ENCODE results near the gene GNAZ. TPM values are rescaled to one million over a fixed set of nuclear protein-coding genes. Genes with fewer than 3 reads are reported as not detected.

Gene GNAZ
- total and polyA plus RNA-seq, 9 donors: 7.2 to 40.8 (median 15.3) TPM

DNA sequence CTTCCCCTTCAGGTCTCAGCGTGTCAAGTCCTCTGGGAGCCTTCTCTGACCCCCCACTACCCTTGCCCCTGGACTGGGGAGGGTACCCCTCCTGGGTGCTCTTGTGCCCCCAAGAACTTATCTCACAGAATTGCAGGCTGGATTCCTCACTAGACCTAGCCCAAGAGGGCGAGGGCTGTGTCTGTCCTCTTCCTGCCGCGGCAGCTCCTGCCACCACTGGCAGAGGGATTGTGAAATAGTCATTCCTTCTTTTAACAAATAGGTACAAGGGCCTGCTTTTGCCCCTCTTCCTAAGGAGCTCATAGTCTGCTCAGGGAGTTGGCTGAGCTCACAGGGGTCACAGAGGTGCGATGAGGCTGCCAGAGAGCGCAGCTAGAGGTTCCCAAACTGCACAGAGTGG lies 80.4 kb downstream of the GNAZ start:
- H3K9me3 ChIP-seq: no peaks in the 10 kb centered on the region
- no peaks in the 10 kb centered on the region for H3K36me3 ChIP-seq
- no peak overlapping the region for H3K27ac ChIP-seq

DNA sequence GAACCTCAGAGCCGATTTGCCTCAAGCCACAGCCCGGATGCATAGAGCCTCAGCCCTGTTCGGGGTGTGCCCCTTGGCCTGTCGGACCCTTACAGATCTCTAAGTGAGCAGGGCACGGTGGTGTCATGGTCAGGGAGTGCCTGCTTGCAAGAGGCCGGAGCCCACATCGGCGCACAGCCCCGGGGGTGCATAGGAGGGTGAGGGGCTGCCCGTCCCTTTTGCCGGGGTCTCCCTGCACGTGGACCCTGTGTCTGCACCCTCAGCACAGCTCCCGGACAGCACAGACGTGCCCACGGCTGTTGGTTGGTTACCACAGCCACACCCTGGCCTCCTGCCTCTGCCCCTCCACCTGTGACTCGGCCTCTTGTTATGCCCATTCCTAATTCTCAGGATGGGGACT lies 81.5 kb downstream of the GNAZ start:
- intact Hi-C loops (cut with DNase I): no loop called here
- H3K27me3 ChIP-seq: no peaks in the 10 kb centered on the region
- no peak for TF ChIP-seq EP300 (IDR thresholded peaks at IDR 0.05)
- TF ChIP-seq POLR2A (IDR thresholded peaks at IDR 0.05): no peak
- TF ChIP-seq CTCF (IDR thresholded peaks at IDR 0.05): no peak
- DNase-seq: no peak
- no peak overlapping the region for H3K27ac ChIP-seq
- no peak overlapping the region for H3K4me3 ChIP-seq
- H3K9me3 ChIP-seq: no peaks in the 10 kb centered on the region
- H3K4me1 ChIP-seq (ENCODE audit: insufficient read depth): no peaks in the 10 kb centered on the region
- H3K36me3 ChIP-seq: no peaks in the 10 kb centered on the region
- 91 to 98% (median 93%) methylated on average over 9 to 16 of the region's 16 CpGs for WGBS, 3 donors

More for the DNA sequence above, 80.4 kb downstream of the GNAZ start:
- no peaks in the 10 kb centered on the region for H3K27me3 ChIP-seq
- intact Hi-C loops (cut with DNase I): no loop called here
- WGBS, 3 donors: 93 to 96% (median 94%) methylated on average over 6 of the region's 6 CpGs
- TF ChIP-seq EP300 (IDR thresholded peaks at IDR 0.05) (no peak), CTCF (IDR thresholded peaks at IDR 0.05) (no peak), POLR2A (IDR thresholded peaks at IDR 0.05) (no peak)
- no peak overlapping the region for H3K4me3 ChIP-seq
- no peaks in the 10 kb centered on the region for H3K4me1 ChIP-seq (ENCODE audit: insufficient read depth)
- DNase-seq: no peak

- TF ChIP-seq CTCF (IDR thresholded peaks at IDR 0.05) (no peak), EP300 (IDR thresholded peaks at IDR 0.05) (no peak), POLR2A (IDR thresholded peaks at IDR 0.05) (no peak)
- WGBS, 3 donors: 87 to 90% (median 88%) methylated on average over 19 of the region's 19 CpGs
- intact Hi-C loops (cut with DNase I): no loop called here
- Histone ChIP-seq H3K4me3 (no peak overlapping the region), H3K27me3 (no peaks in the 10 kb centered on the region), H3K36me3 (no peaks in the 10 kb centered on the region), H3K27ac (no peak overlapping the region), H3K4me1 (ENCODE audit: insufficient read depth) (no peaks in the 10 kb centered on the region), H3K9me3 (no peaks in the 10 kb centered on the region)
- DNase-seq: no peak
These were observed 82.2 kb downstream of the GNAZ start for GRCh38 chr22:23152238-23153114.

DNA sequence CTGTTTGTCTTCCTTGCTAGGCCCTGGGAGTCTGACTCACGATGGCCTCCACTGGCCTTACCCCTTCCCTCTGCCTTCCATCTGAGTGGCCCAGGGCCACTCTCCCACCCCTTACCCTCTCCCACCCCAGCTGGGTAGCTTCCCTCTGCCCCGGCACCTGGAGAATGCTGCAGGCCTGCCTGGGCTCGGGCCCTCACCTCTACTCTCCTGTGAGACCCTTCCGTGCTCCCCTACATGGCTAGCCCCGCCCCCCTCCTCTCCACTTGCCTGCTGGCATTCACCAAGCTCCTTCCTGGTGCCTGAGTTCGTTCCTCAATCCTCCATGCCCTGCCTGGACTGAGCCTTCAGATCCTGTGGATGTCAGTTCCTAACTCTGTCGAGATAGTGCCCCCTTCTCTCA lies 83.7 kb downstream of the GNAZ start:
- DNase-seq: no peak
- Histone ChIP-seq H3K4me1 (ENCODE audit: insufficient read depth) (no peaks in the 10 kb centered on the region), H3K27me3 (no peaks in the 10 kb centered on the region), H3K27ac (no peak overlapping the region), H3K9me3 (no peaks in the 10 kb centered on the region), H3K36me3 (no peaks in the 10 kb centered on the region), H3K4me3 (no peak overlapping the region)
- intact Hi-C loops (cut with DNase I): no loop called here
- 82 to 85% (median 82%) methylated on average over 7 of the region's 7 CpGs for WGBS, 3 donors
- TF ChIP-seq EP300 (IDR thresholded peaks at IDR 0.05) (no peak), CTCF (IDR thresholded peaks at IDR 0.05) (no peak), POLR2A (IDR thresholded peaks at IDR 0.05) (no peak)

All from ovary (tissue), 9 donors.